NCI-H2107 treated with DMSO at 0.1 percent for 48 hours (cell line): Measurements from ENCODE around the gene FIZ1.

Source experiments
- DNase-seq: peaks from one replicate; lab custom pipeline; 2025; ENCODE audit not compliant: unreplicated experiment; lab: John Stamatoyannopoulos, UW

The FIZ1 gene

DNA sequence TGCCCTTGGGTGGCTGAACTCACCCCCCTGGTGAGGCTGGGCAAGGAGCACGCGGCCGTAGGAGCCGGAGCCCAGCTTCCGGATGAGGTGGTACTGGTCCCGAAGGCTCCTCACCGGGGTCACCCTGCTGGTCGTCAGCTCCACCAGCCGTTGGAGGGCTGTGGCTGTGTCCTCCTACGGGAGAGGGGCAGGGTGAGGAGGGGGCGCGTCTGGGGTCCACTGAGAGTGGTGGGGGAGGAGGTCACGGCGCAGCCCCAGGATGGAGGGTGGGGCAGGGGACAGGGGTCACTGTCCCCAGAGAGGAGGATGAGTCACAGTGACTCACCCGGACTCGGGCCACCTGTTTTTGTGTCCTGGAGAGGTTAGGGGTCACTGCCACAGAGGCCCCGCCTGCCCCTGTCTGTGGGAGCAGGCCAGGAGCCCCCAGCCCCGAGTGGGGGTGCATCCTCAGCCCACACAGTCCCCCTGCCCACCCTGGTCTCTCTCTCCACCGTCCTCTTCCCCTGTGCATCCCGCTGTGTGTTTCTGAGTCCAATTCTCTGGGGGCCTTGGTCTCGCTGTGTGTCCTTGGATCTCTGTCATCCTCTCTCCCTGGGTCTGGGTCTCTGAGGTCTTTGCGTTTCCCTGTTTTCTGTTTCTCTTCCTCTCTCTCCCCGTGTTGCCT, 54.4 kb downstream of the FIZ1 start:
- no peak for DNase-seq

GRCh38 chr19:55544014-55544413, 55.3 kb downstream of the FIZ1 start:
- no peak for DNase-seq

GRCh38 chr19:55543567-55543966, 55.8 kb downstream of the FIZ1 start:
- no peak for DNase-seq

DNA sequence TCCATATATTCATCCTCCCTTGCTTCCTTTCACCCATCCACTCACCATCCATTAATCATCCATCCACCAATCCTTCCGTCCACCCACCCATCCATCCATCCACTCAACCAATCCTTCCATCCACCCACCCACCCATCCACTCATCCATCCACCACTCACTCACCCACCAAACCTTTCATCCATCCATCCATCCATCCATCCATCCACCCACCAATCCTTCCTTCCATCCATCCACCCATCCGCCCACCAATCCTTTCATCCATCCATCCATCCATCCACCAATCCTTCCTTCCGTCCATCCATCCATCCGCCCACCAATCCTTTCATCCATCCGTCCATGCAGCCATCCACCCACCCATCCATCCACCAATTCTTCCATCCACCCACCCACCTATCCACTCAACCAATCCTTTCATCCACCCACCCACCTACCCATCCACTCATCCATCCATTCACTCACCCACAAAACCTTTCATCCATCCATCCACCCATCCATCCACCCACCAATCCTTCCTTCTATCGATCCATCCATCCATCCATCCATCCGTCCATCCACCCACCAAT, 56.9 kb downstream of the FIZ1 start:
- no peak for DNase-seq
